Activated CD8-positive, alpha-beta memory T cell treated with anti-CD3 and anti-CD28 coated beads, Interleukin-2, amount 50 U/mL, for 48 hours (primary cell): ENCODE data around the gene ACE.

ENCODE experiments used
- DNase-seq: peaks from one replicate; pipeline ENCODE4 v3.0.0-alpha.2; 2020

The ACE gene

DNA sequence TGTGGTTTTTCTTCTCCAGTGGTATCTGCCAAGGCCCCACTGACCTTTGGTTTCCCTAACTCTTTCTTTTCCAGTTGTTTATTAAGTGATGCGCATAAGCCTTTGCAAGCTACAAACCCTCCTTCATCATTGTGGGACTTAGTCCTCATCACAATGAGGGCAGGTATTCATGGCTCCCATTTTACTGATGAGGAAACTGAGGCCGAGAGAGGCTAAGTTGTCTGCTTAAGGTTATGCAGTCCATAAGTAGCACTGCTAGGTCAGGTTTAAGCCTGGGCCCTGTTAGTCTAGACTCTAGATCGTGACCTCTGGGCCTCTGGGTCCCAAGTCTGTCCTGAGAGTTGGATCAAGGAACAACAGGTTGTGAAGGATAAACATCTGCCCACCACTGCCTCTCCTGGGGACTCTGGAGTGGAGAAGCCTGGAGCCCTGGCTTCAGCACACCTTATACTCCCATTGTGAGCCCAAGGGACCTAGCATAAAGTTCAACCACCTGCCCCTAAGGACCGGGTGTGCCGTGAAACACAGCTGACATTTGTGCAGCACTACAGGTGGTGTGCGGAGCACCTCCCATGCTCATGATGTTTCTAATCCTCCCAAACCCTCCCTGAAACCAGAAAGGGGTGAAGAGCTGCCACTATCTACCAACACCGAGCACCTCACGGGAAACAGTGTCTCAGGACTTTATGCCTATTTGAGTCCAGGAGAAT lies 41.1 kb downstream of the ACE start:
- DNase-seq: no peak

DNA sequence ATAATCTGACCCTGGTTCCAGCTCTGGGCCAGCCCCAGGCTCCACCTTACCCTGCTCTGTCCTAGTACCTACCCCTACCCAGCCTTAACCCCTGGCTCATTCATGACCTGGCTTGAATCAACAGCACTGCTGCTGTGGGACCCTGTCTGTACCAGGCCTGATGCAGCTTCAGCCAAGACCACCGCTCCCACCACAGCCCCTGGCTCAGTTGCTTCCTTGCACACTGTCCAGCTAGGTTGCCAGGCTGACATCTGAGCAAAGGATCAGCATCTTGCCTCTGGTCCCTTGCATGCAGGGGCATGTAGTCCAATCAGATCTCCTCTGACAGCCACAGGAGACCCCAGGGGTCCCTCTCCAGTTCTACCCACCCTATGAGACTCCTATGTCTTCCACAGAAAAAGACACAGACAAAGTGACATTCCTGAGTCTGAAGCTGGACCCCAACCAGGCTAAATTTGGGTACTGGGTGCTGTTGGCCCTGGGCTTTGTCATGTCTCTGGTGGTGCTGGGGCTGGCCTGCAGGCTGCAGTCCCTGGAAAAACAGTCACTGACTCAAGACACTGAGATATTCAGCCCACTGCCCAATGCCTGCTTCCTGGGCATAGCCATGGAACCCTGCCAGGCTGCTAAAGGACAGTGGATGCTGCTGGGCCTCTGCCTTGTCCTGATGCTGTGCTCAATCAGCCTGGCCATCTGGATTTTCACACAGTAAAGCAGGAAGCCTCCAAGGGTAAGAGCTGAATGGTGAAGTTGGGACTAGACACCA lies 42.4 kb downstream of the ACE start:
- no peak for DNase-seq

DNA sequence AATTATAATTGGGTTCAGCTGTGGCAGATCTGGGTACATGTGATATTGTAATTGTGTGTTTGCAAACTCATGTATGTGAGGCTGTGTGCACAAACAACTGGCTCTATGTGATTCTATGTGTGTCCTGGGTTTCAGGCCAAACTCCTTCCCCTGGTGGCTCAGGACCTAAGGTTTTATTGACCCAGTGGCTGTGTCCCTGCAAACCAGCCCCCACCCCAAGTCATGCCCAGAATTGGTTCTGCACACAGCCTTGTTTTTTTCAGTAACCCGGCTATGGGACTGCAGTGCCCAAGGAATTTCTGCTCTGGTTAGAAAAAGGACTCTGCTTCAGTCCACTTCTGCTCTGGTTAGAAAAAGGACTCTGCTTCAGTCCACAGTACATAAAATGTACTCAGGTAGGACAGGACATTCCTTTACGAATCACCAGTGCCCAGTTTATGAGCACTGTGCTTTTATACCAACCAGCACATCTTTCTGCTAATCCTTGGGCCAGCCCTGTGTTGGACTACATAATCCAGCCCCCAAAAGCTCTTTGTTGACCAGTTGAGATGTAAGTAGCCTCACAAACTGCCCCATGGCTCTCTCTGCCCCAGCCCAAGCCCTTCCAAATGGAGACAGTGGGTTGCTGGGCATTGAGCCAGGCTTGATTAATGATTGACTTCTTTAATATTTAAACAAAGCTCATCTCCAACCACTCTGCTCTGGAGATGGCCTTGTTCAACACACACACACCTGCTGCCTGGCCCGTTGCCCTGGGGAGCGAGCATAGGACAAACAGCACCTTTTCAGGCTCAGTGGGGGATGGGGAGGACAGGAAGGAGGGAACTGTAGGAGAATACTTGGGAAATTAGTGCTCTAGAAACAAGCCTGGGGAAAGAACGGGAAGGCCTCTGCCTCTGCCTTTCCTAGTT lies 43.4 kb downstream of the ACE start:
- DNase-seq: no peak

DNA sequence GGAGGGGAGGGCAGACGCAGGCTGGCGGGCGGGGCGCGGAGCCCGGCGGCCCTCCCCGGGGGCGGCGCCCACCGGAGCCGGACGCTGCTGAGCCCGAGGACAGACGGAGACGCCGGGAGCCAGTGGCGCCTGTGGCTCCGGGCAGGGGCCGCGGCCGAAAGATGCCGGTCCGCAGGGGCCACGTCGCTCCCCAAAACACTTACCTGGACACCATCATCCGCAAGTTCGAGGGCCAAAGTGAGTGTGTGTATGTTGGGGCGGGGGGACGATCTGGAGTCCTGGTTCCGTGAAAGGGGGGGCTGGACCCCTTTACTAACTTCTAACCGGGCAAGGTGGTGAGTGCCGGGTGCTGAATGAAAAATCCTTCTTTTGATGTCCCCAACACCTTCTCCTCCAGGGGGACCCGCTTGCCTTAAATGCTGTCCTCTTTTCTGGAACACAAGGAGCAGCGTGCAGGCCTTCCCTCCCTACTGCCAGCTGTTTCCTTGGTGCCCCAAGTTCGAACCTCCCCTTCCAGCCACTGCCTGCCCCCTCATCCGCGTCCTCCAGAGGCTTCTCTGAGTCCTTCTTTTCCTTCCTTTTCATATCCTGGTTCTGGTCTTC lies 46.5 kb downstream of the ACE start, which contains the start of gene KCNH6:
KCNH6 (plus strand) TSS at position 106 of the 603 bp plus-strand sequence; CDS start at position 162, 56 bp downstream.
- DNase-seq: no peak

DNA sequence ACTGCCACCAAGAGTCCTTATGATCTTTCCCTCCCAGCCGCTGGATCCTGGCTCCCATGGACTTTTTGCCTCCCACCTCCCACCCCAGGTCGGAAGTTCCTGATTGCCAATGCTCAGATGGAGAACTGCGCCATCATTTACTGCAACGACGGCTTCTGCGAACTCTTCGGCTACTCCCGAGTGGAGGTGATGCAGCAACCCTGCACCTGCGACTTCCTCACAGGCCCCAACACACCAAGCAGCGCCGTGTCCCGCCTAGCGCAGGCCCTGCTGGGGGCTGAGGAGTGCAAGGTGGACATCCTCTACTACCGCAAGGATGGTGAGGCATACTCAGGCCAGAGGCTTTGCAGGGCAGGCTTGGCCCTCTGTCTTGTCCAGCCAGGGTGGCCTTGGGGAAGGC lies 47.2 kb downstream of the ACE start:
- DNase-seq: no peak

DNA sequence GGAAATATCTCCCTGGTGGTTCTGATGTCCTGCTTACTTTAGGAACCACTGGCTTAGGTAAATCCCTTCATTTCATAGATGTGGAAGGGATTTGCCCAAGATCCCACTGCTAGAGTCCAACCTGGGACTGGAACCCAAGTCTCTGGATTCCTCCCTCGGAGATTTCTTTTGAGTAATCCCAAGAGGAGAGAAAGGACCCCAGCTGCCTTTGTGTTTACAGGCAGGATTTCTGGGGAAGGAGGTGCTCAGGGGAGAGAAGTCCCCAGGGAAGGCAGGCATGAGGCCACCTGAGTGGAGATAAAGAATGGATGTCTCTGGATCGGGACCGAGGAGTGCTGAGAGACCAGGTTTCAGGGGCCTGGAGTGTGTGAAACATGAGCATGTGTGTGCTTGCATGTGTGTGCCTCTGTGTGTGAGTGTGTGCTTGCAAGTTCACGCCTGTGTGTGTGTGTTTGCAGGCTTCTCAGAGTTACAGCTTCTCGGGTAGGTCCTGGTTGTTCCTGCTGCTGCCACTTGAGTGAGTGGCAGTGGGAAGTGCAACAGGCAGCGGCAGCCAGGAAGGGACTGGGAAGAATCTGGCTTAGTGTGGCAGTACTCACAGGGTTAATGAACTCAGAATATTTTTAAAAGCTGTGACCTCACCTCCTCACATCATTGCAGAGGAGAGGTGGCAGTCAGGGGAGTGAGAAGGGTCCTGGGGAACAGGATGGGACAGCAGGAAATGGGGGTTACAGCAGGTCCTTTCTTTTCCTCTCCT lies 48.5 kb downstream of the ACE start:
- DNase-seq: no peak

DNA sequence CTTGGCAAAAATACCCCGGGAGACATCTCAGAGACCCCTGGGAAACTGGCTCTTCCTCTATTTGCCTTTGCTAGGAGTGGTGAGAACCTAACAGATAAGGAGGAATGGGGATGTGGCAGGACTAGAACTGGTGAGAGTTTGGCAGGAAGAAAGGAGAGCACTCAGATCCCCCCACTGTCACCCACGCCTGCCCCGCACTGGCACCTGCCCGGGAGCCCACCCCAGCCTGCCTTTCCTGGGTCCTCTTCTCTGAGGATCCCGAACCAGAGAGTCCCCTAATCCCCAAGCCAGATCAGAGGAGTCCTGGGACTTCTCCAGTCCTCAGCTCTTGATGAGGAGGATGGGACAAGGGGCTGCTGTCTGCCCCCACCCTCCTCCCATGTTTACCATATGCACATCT lies 50.0 kb downstream of the ACE start:
- no peak for DNase-seq

DNA sequence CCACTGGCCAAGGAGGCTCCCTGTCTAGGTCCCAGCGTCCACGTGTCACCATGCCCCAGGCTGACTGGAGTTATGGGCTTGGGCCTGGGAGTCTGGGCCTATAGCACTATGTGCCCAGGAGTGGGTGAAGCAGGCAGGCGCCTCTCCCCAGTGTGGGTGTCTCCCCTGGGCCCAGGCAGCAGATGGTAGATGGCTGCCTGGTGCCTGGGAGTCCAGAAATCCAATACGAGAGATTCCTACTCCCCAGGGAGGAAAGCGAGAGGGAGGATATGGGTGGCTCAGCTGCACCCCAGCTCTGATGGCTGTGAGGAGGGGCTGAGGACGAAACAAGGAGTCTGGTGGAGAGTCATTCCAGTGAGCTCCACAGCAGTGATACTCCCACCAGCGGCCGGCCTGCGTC lies 51.3 kb downstream of the ACE start:
- no peak for DNase-seq

DNA sequence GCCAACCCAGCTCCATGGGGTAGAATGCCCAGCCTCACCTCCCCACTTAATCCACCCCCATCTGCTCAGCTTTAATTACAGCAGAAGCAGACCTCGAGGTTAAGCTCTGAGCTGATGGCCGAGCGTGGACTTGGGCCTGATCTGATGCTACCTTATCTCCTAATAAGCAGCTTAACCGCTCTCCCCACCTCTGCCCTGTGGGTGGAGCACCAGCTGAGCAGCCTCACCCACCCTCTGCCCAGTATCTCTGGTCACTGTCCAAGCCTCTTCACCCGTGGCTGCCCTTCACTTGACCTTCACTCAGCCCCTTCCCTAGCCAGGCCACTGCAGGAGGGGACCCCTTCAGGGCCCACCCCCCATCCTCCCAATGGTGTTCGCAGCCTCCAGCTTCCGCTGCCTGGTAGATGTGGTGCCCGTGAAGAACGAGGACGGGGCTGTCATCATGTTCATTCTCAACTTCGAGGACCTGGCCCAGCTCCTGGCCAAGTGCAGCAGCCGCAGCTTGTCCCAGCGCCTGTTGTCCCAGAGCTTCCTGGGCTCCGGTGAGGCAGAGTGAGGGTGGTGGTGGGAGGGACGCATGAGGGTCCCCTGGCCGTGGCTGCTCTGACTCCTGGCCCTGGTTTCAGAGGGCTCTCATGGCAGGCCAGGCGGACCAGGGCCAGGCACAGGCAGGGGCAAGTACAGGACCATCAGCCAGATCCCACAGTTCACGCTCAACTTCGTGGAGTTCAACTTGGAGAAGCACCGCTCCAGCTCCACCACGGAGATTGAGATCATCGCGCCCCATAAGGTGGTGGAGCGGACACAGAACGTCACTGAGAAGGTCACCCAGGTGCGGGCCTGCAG lies 53.1 kb downstream of the ACE start:
- no peak for DNase-seq

DNA sequence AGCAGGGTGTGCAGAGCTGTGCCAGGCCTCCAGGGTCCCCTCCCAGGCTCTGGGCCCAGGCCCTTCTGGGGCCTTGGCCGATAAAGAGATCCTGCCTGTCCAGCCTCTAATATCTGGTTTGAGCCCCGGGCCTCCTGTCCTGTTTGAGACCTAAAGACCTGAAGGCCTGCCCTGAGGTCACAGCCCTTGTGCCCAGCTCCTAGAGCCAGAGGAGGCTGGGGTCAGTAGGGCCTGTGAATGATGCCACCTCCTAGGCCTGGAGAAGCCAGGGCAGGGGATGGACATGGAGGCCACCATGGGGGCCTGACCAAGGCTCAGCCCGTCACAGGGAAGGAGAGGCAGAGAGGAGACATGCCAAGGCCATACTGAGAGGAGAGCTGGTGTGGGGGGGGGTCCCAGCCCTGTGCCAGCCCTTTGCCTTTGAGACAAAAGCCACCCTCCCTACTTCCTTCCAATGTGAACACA lies 53.7 kb downstream of the ACE start:
- no peak for DNase-seq

DNA sequence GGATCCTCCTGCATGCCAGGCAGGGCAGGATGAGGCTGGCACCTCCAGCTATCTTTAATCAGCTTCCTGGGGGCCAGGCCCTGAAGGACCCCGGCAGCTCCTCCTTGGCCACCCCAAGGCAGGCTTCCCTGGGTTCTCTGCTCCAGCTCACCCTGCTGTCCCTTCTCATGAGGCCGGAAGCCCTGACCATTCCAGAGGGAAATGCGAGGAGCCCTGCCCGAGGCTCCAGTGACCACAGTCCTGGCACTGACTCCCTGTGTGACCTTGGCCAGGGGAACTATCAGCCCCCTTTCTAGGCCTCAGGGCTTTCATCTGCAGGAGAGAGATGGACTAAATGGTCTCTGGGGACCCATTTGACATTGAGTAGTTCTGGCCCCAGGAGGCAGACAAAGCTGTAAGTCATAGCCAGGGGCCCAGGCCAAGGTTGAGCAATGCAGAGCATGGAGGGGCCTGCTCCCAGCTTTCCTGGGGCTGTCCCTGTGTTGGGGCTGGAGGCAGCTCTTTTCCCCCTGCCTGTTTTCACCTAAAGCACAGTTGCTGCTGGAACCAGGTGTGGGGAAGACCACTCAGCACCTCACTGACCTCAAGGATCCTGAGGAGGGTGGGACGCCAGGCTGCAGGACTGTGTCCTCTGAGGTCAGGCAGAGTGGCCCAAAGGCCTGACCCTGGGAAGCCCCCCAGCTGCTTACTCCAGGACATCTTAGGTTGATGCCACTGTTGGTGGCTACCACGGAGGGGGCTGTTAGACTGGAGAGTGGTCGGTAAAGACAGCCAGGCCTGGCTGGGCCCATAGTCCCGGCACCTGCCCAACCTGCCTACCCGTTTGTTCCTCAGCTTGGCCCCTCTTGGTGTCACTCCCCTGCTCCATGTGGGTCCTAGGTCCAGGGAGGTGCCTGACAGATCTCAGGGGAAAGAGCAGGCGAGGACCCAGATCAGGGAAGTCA lies 54.4 kb downstream of the ACE start:
- DNase-seq: no peak

DNA sequence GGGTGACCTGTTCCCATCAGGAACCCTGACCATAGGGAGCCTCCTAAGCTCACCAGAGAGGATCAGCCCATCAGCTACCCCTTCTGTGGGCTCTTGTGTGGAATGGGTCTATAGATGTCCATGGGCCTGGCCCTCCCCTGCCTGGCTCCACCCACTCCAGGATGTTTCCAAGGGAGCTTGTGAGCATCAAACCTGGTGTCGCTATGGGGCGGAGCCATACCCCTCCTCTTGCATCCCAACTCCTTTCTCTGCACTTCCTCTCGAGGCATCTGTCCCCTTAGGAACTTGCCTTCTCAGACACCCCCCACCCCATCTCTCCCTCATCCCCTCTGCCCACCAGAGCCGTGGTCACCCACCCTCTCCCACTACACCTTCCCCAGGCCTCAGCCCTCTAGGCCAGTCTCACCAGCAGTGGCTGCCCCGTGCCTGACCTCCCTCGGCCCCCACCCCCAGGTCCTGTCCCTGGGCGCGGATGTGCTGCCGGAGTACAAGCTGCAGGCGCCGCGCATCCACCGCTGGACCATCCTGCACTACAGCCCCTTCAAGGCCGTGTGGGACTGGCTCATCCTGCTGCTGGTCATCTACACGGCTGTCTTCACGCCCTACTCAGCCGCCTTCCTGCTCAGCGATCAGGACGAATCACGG lies 56.7 kb downstream of the ACE start:
- no peak for DNase-seq

DNA sequence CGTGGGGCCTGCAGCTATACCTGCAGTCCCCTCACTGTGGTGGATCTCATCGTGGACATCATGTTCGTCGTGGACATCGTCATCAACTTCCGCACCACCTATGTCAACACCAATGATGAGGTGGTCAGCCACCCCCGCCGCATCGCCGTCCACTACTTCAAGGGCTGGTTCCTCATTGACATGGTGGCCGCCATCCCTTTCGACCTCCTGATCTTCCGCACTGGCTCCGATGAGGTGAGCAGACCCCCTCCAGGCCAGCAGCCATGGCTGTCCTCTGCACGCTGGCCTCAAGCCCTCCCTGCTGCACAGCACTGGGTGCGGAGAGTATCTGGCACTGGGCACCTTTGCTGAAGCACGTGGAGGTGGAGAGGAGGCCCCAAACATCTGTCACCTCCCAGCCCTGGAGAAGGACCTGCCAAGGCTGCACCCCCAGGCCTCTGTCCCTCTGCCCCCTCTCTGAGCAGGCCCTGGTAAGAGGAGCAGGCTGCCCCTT lies 57.3 kb downstream of the ACE start:
- no peak for DNase-seq

DNA sequence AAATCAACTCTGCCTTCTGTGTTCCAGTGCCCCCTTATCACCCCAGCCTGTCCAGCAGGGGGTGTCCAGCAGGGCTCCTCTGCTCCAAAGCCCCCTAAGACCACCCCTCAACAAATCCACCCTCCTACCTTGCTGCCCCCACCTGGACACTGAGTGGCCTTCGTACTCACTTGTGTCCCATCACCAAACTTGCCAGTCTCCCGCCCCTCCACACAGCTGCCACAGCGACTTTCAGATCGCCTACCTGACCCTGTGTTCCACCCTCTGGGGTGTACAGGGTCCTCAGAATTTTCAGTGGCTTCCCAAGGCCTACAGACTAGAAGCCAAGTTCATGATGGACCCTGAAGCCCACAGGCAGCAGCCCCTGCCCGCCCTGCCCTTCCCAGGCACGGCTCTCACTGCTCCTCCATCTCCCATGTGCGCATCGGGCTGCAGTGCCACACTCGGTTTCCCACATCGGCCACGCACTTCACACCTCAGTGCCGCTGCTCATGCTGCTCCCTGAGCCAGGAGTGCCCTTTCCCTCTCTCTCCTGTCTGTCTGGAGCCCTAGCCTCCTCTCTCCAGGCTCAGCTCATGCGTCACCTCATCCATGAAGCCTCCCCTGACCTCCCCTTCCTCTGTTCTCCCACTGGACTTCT lies 58.1 kb downstream of the ACE start:
- DNase-seq: no peak

DNA sequence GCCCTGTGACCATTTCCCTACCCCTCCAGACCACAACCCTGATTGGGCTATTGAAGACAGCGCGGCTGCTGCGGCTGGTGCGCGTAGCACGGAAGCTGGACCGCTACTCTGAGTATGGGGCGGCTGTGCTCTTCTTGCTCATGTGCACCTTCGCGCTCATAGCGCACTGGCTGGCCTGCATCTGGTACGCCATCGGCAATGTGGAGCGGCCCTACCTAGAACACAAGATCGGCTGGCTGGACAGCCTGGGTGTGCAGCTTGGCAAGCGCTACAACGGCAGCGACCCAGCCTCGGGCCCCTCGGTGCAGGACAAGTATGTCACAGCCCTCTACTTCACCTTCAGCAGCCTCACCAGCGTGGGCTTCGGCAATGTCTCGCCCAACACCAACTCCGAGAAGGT lies 58.8 kb downstream of the ACE start:
- no peak for DNase-seq

DNA sequence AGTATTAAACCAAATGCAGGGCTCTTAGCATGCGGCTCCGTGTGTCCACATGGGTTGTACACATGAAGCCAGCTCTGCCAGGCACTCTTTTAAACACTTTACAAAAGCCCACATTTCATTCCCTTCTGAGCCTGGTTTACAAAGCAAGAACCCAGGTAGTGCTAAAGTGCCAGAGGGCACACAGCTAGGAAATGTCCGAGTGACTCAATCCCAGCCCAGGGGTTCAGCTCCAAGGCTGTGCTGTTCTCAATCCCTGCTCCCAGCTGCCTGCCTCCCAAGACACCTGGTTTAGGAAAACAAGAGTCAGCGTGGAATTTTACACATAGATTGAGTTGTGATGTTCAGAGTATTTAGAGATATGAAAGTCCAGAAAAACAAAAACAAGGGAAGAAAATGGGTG lies 60.1 kb downstream of the ACE start:
- DNase-seq: no peak

DNA sequence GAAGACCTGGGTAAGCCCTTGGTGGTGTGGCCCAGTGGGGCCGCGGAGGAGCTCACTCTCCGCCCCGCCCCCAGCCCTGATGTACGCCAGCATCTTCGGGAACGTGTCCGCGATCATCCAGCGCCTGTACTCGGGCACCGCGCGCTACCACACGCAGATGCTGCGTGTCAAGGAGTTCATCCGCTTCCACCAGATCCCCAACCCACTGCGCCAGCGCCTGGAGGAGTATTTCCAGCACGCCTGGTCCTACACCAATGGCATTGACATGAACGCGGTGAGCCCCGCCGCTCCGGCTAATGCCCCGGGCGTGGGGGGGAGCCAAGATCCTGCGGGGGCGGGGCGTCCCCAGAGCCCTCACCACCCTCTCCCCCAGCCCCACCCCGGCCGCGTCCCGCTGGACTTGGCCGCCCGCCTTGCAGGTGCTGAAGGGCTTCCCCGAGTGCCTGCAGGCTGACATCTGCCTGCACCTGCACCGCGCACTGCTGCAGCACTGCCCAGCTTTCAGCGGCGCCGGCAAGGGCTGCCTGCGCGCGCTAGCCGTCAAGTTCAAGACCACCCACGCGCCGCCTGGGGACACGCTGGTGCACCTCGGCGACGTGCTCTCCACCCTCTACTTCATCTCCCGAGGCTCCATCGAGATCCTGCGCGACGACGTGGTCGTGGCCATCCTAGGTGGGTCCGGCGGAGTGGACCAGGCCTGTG lies 61.3 kb downstream of the ACE start:
- peak; percentile 70 for DNase-seq
